HG02938 (cell line): ENCODE results near the gene CILP.
"Not testable (repeated sequence)": the region's sequence is repeated elsewhere in the genome, so short reads cannot be mapped to it uniquely, and the experiment has no call there.

ENCODE experiments used
- ATAC-seq: cut with Tn5 transposase; IDR thresholded peaks from one replicate; pipeline ENCODE4 v1.9.1; 2021; ENCODE audit warnings: mild to moderate bottlenecking, moderate library complexity; ENCODE audit not compliant: unreplicated experiment

The CILP gene

GRCh38 chr15:65197337-65197645, 14.0 kb downstream of the CILP start:
- no peak for ATAC-seq

- ATAC-seq, result no peak
Measured at GRCh38 chr15:65196637-65197336, 14.5 kb downstream of the CILP start.

- no peak for ATAC-seq
Measured at GRCh38 chr15:65195548-65195923, 15.7 kb downstream of the CILP start.

GRCh38 chr15:65194826-65195547, 16.3 kb downstream of the CILP start:
- ATAC-seq, result no peak

- ATAC-seq, result no peak
Measured at GRCh38 chr15:65192016-65192415, 19.3 kb downstream of the CILP start.

GRCh38 chr15:65189102-65189740, 22.1 kb downstream of the CILP start:
- ATAC-seq, result no peak

GRCh38 chr15:65188472-65188871, 22.8 kb downstream of the CILP start:
- ATAC-seq, result not testable (repeated sequence)

- ATAC-seq, result peak; percentile 68
Measured at GRCh38 chr15:65184868-65185717, 26.2 kb downstream of the CILP start, which contains the start of gene CLPX. TSS of gene CLPX (minus strand) at chr15:65185342. CDS start at chr15:65185153, 189 bp downstream.

- peak; percentile 23 for ATAC-seq
Measured at GRCh38 chr15:65184305-65184867, 26.9 kb downstream of the CILP start.

- no peak for ATAC-seq
Measured at GRCh38 chr15:65183865-65184159, 27.5 kb downstream of the CILP start.

GRCh38 chr15:65182538-65182937, 28.7 kb downstream of the CILP start:
- no peak for ATAC-seq

GRCh38 chr15:65181582-65182353, 29.5 kb downstream of the CILP start:
- not testable (repeated sequence) for ATAC-seq

GRCh38 chr15:65180167-65180566, 31.1 kb downstream of the CILP start:
- no peak for ATAC-seq

- no peak for ATAC-seq
Measured at GRCh38 chr15:65177901-65178300, 33.4 kb downstream of the CILP start.

- no peak for ATAC-seq
Measured at GRCh38 chr15:65176056-65176455, 35.2 kb downstream of the CILP start.

GRCh38 chr15:65175511-65175910, 35.8 kb downstream of the CILP start:
- no peak for ATAC-seq

- ATAC-seq, result no peak
Measured at GRCh38 chr15:65174509-65174908, 36.8 kb downstream of the CILP start.

- no peak for ATAC-seq
Measured at GRCh38 chr15:65172531-65172930, 38.7 kb downstream of the CILP start.

- no peak for ATAC-seq
Measured at GRCh38 chr15:65171428-65171827, 39.8 kb downstream of the CILP start.

- ATAC-seq, result no peak
Measured at GRCh38 chr15:65165875-65166274, 45.4 kb downstream of the CILP start.
